C4-2B (cell line): ENCODE data around the gene ADD1.
"Not testable (repeated sequence)": the region's sequence is repeated elsewhere in the genome, so short reads cannot be mapped to it uniquely, and the experiment has no call there.

Experiments used
- H3K27ac ChIP-seq: fragments of 450-650 bp; 2 replicates; pipeline ENCODE4 v1.5.1; 2017
- ZFX ChIP-seq: fragments of 450-650 bp; IDR thresholded peaks from 2 replicates; pipeline ENCODE4 v1.6.1; 2017
- TF ChIP-seq, protein P1 (sequence below): fragments of 450-650 bp; conservative IDR thresholded peaks from 2 replicates; pipeline ENCODE4 v1.5.1; 2017; ENCODE audit warnings: mild to moderate bottlenecking

Gene ADD1

DNA sequence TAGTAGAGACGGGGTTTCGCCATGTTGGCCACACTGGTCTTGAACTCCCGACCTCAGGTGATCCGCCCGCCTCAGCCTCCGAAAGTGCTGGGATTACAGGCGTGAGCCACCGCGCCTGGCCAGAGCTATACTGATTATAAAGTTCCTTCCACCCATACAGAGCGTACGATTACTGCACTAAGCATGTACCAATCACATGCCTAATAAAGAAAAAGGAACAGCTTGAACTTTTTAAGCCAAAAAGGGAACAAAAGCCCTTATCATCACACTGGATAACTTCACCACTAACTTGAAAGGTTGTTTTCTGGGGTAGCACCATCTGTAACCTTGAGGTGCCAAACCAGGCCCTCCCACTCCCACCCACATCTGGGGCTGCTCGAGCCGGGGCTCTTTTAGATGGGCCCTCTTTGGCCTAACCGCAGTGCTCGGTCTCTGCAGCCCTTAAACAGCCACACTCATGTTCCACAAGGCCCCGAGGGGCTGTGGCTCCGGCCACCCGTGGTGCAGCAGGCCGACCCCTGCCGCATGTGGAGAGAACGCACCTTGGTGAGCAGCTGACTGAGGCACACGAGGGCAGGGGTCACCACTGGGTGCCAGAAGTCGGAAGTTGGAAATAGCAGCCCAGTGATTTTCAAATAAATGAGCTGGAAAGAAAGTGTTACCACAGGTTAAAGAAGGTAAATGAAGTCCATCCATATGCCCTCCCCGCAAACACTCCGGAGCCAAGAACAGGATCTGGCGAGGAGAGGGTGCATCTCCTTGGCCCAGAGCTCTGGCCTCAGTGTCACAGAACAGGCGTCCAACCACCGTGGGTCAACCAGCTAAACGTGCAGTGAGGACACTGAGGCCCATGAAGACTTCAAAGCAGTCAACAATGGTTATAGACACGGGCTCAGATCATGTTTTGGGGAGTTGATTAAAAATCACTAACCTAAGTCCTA lies 101.2 kb downstream of the ADD1 start:
- H3K27ac ChIP-seq = no peak overlapping the region
- TF ChIP-seq ZFX = no peak
- TF ChIP-seq, protein P1, sequence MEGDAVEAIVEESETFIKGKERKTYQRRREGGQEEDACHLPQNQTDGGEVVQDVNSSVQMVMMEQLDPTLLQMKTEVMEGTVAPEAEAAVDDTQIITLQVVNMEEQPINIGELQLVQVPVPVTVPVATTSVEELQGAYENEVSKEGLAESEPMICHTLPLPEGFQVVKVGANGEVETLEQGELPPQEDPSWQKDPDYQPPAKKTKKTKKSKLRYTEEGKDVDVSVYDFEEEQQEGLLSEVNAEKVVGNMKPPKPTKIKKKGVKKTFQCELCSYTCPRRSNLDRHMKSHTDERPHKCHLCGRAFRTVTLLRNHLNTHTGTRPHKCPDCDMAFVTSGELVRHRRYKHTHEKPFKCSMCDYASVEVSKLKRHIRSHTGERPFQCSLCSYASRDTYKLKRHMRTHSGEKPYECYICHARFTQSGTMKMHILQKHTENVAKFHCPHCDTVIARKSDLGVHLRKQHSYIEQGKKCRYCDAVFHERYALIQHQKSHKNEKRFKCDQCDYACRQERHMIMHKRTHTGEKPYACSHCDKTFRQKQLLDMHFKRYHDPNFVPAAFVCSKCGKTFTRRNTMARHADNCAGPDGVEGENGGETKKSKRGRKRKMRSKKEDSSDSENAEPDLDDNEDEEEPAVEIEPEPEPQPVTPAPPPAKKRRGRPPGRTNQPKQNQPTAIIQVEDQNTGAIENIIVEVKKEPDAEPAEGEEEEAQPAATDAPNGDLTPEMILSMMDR = no peak

DNA sequence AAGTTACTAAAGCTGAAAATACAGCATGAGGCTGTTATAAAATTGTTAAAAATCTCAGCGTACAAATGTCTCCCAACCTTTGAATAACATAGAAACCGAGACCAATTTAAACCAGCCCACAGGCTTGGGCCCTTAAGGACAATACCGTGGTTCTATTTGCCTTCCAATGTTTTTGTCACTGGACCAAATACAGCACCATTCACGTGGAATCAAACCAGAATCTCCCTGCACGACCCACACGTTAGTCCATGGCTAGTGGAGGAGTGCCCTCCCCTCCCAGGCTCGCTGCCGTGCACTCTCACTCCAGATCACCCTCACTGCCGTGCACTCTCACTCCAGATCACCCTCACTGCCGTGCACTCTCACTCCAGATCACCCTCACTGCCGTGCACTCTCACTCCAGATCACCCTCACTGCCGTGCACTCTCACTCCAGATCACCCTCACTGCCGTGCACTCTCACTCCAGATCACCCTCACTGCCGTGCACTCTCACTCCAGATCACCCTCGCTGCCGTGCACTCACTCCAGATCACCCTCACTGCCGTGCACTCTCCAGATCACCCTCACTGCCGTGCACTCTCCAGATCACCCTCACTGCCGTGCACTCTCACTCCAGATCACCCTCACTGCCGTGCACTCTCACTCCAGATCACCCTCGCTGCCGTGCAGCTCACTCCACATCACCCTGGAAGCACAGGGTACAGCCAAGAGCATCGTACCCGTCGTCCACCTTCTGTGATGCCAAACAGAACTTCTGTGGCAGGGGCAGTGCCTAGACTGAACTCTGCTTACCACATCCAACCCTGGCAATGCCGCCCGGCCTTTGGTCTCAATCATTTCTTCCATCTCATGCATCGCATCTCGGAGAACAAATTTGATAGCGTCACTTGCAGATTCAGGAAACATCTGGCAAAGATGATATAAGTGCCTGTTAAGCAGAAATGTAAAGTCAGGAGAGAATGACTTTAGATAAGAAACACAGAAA lies 102.3 kb downstream of the ADD1 start:
- H3K27ac ChIP-seq = not testable (repeated sequence)

- TF ChIP-seq, protein P1 = no peak
- H3K27ac ChIP-seq = no peak overlapping the region
Measured at GRCh38 chr4:2946812-2947600, 103.4 kb downstream of the ADD1 start.

DNA sequence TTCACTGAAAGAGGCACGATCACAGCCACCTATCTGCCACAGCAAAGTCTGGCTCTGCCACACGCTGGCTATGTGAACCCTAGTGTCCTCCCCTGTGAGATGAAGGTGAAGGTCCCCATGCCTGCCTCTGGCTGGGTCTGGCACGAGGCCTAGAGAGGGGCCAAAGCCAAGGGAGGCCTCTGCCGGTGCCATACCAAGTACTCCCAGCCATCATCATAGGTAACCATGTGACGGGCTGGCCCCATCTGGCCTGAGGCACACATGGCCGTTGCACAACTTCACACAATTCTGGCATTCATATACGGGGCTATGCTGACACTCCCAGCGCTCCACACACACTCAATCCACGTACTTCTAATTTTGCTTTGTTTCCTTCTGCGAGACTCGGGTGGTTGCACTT lies 104.3 kb downstream of the ADD1 start:
- TF ChIP-seq ZFX = no peak
- TF ChIP-seq, protein P1 = no peak
- no peak overlapping the region for H3K27ac ChIP-seq

- TF ChIP-seq, protein P1 = peak; percentile 54
- TF ChIP-seq ZFX = no peak
- no peak overlapping the region for H3K27ac ChIP-seq
Measured at GRCh38 chr4:2948895-2949781, 105.5 kb downstream of the ADD1 start.

DNA sequence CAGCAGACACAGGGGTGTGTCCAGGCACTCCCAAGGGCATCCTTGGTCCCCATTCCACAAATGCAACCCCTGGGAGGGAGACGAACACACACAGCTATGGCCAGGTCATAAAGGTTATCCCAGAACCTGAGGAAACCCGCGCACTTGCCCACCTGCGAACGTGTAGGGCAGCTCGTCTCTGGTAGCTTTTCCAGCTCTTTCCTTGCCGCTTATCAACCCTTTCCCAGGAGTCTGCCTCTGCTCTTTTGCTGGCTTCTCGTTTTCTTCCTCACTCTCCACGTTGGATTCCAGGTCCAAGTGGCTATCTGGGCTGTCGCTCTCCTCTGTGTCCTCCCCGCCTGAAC lies 106.1 kb downstream of the ADD1 start:
- TF ChIP-seq ZFX = no peak
- TF ChIP-seq, protein P1 = no peak
- no peak overlapping the region for H3K27ac ChIP-seq
